Stimulated activated CD8-positive, alpha-beta memory T cell treated with anti-CD3 and anti-CD28 coated beads, Interleukin-12 subunit alpha, Interleukin-12 subunit beta, amount 100 ng/mL, for 24 hours (primary cell): ENCODE results near the gene RPTOR.
A peak's percentile ranks its signal among the peaks of the same experiment; 100 is the strongest.

ENCODE experiments used
- DNase-seq: peaks from one replicate; pipeline ENCODE4 v3.0.0-alpha.2; 2020; ENCODE audit errors: extremely low read depth

RPTOR gene

DNA sequence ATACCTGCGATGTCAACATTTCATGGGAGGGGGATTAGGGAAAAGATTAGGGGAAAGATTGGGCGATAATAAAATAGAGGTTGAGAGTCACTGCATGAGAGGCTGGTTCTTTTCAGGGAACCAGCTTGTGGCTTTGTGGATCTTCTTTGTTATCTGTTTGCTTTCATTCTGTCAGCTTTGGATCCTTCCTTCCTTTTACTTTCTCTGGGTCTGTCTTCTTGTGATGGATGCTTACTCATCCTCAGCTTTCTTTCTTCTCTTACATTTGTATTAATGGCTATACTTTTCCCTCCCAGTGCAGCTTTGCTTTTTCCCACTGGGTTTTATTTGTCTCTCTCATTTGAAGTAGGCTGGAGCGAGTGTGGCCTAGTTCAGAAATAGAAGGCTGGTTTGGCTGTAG, 47.1 kb downstream of the RPTOR start:
- no peak for DNase-seq

DNA sequence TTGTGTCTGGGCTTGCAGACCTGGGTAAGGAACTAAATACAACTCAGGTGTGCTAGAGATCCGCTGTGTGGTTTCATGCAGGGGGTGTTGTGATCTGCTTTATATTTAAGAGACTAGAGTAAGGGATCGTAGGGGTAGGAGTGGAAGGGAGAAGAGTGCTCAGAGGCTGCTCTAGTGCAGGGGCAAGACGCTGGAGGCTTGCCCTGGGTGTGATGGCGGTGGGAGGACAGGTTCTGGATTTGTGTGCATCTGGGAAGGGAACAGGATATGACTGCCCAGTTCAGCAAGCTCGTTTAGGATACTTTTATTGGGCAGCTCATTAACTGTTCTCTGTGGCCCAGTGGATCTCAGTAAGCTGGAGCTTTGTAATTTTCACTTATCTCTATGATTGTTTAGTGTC, 47.6 kb downstream of the RPTOR start:
- no peak for DNase-seq

DNA sequence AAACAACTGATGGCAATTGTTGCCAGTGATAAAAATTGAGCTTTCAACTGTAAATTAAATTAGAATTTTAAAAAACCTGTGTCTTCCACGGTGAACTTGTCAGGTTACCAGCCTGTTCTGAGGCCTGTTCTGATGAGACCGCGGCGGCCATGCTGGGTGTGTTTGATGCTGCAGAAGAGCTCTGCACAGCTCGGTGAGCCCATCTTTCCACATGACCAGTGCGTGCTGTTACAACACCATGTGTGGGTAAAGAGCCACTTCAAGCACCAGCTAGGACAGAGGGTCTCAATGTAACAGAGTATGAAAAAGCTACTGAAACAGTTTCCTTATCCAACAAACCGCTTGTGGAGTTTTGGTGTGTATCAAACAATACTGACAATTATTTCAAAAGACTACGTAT, 48.5 kb downstream of the RPTOR start:
- DNase-seq = no peak

DNA sequence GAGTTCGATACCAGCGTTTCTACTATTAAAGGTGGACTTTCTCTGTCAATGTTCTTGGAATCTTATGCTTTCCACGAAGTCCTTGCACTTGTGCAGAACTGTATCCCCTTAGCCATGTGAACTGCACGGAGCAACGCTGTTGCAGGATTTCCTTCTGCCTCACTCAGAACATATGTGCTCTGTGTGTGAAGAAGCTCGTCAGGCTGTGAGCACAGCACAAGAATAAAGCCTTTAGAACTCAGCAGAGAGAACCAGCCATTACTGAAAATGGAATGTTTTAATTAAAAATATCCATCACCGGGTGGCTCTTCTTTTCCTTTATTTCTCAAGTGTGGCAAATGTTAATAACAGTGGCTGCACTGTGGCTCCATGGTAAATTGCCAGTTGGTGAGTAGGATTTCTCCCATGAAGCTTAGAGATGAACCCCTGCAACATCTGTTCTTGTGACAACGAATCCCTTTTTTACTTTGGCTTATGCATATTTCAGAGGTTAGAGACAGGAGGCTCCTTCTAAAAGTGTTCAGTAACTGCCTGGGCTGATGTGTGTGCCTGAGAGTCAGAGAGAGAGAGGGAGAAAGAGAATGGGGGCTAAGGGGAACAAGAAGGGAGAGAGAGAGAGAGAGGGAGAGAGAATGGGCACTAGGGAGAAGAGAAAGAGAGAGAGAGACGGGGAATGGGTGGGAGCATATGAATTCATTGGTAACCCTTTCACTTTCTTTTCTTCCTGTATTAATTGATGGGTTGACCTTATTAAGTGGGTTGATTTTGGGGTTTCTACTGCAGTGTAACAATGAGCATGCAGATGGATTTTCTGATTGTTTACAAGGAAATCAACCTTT, 50.0 kb downstream of the RPTOR start:
- DNase-seq = no peak

DNA sequence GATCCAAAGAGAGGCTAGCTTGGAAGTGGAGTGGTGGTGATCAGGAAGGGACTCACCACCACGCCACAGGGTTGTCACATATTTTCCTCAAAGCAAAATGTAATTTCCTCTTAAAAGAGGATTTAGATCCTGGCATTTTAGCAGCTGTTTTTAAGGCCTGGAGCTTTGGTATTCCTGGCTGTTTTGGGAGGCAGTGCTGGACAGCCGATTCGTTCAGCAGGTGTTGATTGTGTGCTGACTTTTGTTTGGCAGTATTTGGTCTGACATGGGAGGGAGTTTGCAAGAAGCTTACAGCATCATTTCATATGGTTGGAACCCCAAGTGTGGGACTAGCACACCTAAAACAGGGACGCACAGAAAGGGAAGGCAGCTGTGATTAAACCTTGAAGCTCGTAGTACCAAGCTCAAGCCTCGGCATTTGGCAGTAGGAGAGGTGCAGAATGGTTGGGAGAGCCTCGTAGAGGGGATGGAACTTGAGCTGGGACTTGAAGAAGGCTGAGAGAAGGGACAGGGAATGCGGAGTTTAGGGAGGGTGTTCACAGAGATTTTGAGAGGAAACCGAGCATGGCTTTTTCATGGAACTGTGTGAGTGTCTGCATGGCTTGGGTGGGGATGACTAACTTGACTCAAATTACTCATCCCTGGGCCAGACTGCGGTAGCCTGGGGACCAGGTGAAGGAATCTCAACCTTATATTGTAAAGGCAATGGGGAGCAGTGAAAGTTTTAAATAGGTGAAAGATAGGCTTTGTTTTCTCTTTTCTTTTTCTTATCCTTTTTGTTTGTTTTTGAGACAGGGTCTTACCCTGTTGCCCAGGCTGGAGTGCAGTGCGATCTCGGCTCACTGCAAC, 52.3 kb downstream of the RPTOR start:
- no peak for DNase-seq

DNA sequence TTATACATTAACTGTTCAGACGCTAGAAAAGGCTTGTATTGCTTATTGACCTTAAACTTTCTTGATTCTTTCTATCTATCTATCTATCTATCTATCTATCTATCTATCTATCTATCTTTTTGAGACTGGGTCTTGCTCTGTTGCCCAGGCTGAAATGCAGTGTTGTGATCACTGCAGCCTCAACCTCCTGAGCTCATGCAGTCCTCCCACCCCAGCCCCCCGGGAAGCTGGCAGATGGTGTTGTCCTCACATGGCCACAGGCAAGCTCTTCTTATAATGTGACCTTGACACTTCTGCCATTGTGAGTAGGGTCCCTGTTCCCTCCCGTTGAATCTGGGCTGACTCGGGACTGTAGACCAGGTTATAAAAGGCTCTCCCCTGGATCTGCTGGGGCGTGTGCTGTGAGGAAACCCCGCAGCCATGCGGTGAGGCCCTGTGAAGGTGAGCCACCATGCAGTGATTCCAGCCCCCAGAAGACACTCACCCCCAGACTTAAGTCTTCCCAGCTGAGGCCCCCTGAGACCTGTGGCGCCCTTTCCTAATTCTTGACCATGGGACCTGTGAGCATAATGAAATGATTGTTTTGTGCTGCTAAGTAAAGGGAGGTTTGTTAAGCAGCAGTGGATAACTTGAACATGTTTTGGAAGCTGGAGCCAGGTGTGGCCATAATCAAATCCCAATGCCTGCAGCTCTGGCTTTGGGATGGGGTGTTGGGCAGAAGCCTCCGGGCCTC, 54.3 kb downstream of the RPTOR start:
- no peak for DNase-seq

DNA sequence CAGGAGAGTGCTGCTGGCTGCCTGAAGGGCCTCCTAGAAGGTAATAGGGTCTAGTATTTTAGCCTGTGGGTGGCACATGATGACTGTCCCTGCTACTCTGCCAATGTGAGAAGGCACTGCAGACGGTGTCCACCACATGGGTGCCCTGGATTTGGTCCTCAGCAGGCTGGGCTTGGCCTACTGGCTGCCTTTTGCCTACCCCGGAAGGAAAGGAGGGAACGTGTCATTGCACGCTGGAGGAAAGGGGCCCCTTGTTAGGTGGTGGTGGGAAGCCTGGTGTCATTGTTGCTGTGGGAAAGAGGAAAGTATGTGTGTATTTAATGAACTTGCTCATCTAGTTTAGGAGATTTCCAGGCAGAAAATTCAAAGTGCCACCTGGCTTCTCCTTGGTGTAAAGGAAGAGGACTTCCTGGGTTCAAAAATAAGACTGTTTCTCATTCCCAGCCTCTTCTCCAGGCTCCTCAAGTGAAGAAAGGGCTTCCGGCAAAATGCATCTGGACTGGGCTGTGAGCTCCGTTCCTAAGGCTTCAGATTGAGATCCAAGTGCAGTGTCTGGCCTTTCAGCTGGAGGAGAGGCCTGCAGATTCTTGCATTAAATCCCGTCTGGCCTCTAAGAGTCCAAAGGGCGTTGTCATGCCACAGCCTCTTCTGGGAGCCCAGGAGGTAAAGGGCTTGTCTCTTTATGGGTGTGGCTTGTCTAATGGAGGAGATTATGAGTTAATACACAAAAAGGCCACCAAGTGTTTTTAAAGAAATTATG, 55.1 kb downstream of the RPTOR start:
- no peak for DNase-seq

DNA sequence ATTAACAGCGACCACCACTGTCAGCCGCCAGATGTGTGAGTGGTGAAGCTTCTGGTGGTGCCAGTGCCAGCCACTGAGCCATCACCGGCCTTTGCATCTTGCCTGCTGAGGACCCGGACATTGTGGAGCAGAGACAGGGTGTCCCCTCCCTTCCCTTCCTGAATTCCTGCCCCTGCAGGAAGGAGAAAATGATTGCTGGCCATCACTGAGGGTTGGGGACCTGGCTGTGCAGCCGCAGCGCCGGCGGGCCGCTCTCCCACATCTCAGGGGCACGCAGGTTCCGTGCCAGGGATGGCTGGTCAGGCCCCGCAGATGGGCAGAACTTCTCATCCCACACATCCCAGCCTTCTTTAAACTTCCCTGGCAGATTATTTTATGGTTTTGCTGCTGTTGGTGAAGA, 56.5 kb downstream of the RPTOR start:
- DNase-seq = no peak

DNA sequence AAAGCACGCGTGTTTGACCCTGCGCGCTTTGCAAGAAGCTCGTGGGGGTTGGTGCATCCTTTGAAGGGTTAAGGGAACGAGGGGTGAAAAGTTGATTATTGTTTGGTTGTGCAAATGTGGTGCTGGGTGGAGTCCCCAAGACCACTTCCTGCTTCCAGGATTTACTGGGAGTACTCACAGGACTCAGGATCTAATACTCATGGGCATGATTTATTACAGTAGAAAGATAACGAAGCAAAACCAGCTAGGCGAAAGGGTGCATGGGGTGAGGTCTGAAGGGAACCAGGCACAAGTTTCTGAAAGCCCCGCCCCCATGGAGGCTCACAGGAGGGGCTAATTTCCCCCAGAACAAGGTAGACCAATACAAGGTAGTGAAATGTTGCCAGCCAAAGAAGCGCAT, 58.8 kb downstream of the RPTOR start:
- no peak for DNase-seq

DNA sequence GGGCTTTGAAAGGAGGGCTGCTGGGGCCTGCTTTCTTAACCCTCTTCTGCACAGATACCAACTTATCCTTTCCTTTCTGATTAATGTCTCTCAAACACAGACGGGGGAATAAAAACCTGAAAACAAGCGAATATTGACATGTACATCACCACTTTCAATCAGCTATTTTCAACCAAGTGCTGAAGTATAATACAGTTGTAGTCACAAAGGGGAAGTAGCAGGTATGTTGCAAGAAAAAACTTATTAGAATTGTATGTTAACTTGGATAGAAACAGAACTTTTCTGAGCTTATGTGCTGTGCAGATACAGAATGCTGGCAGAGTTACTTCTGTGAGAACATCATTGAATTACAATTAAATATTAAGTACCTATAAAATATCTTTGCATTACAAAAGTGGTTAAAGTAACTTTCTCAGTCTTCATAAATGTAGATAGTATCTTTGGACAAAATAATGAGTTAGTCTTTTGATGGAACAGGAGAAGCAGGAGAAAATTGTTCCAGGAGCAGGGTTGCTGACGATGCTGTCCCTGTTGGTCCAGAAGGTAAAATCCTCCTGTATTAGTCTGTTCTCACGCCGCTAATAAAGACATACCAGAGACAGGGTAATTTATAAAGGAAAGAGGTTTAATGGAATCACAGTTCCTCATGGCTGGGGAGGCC, 59.5 kb downstream of the RPTOR start:
- no peak for DNase-seq

DNA sequence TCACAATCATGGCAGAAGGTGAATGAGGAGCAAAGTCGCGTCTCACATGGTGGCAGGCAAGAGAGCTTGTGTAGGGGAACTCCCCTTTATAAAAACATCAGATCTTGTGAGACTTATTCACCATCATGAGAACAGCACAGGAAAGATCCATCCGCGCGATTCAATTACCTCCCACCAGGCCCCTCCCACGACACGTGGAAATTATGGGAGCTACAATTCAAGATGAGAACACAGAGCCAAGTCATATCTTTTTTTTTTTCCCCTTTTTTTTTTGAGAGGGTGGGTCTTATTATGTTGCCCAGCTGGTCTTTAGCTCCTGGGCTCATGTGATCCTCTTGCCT, 60.0 kb downstream of the RPTOR start:
- no peak for DNase-seq

DNA sequence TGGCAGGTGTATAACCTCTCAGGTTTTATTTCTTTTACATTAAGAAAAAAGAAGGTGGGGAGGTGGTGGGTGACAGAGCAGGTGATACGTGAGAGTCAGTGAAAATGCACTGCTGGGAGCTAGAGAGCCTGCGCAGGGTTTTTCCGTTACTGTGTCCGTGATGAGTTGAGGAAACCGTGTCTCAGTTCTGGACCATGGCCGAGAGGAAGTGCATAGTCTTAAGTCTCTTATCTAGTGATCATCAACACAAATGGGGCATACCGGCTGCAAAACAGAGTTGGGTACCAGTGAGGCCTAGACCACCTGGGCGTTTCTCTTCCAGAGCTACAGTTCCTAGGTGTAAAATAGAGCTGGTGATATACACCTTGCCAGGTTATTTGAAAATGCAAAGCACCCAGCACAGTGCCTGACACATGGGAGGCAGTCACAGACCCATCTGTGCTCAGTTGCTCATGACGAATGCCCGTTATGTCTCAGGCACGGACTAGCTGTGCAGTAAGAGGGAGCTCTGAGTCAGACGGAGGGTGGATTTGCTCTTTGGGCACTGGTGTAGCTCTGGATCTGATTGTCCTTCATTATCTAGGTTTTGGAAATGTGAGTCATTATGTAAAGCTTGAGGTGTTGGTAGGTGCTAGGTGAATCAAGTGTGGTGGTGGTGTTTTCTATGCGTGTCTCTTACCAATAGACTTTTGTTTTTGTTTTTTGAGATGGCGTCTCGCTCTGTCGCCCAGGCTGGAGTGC, 60.9 kb downstream of the RPTOR start:
- DNase-seq = peak; percentile 42

DNA sequence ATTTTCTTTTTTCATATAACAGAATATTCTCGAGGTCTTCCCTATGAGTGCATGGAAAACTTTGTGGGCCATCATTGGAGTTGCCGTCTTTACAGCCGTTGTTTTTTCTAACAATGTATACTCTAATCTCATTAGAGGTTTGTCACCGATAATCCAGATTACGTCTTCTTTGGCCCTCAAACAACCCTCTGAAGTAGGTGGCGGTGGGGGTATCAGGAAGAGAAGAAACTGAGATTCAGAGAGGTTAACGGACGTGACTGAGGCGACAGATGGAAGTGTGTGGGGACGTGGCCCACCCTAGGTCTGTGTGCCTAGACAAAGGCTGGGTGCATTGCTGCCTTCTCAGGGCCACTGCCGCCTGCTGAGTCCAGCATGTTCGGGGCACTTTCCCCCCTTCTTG, 63.7 kb downstream of the RPTOR start:
- DNase-seq = no peak

DNA sequence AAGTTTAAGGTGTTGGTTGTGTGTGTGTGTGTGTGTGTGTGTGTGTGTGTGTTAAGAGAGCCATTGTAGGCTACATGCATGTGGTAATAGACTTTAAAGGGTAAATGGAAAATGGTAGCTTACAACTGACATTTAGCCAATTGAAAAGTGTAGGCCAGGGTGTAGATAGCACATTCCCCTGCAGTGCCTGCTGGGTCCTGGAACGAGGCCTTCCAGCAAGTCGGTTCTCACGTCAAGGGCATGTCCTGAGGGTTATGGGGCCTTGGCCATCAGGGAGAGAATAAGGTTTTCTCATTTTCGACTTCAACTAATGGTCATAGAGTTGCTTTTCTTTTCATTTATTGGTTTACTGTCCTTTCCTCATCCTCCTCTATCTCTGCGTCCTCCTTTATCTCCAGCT, 65.1 kb downstream of the RPTOR start:
- no peak for DNase-seq

DNA sequence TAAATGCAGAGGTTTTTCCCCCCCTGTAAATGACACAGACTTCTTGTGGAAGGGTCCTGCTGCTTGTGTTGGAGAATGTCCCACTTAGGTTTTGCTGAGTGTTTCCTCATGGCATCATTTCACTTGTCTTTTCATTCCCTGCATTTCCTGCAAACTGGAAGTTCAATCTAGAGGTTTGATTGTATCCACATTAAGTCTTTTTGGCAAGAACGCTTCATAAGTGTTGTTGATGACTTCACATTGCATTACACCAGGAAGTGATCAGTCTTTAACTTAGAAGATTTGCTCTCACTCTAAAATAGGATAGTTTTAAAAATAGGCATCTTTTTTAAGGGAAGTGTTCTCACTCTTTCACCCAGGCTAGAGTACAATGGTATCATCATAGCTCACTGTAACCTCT, 67.2 kb downstream of the RPTOR start:
- no peak for DNase-seq

DNA sequence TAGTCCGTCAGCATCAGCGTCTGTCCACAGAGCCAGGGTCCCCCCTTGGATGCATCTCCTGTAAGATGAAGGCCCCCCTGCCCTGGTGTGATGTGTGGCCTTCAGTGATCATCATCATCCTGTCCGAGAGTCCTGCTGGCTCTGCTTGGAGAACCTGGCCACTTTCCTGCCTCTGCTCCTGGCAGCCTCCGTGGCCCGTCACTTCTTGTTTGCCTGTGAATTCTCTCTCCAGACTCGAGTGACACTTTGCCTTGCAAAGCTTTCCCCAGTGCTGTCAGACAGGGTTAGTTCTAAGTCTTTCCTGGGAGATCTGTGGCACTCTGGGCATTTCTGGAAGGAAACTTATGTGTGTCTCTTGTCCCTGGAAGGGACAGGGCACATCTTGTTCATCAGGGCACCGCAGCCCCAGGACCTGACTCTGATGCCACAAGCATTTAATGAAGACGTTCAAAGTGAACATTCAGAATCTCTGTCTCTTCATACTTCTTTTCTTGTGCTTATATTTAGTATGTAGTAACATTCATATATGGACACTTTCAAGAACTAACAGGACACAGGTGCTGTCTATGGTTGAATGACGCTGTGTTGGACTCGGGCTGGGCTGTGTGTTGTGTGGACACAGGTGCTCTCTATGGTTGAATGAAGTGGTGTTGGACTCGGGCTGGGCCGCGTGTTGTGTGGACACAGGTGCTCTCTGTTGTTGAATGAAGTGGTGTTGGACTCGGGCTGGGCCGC, 68.5 kb downstream of the RPTOR start:
- DNase-seq = no peak

DNA sequence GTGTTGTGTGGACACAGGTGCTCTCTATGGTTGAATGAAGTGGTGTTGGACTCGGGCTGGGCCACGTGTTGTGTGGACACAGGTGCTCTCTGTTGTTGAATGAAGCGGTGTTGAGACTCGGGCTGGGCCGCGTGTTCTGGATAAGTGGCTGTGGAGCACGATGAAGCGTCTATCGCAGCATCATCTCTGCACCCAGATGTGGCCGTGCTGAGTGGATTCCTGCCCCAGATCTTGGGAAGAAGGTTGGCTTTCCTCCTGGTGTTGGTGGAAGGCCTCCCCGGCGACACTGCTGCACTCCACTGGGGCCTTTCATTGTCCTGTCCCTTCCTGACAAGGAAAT, 69.1 kb downstream of the RPTOR start:
- no peak for DNase-seq

DNA sequence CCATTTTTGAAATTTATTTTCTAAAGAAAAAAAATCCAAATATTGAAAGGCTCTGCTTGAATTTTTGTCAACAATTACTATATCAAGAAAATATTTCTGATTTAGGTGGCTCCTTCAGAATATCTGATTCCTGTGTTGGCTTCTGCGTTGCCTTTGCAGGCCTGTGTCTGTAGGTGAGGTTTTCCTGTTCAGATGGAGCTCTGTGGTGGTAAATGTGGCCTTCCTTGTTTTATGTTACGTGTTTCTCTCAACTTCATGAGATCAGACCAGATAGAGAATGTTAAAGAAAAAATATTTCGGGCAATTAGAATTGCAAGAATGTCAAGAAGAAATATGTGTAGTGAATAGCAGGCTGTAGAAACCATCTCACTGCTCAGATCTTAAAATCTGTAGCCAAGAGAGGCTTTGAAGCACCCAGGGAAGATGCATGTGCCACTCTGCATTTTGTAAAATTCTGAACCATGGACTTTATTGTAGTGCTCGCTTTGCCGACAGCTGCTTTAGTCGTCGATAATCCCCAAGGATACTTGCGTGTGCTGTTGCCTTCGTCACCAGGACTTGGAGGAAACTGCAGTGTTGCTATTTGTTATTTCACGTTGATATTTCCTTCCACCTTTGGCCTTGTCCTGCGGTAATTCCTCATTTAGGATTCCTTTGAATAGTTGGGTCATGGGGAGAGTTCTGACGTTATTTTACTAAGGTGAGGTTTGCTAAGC, 69.9 kb downstream of the RPTOR start:
- DNase-seq = no peak

DNA sequence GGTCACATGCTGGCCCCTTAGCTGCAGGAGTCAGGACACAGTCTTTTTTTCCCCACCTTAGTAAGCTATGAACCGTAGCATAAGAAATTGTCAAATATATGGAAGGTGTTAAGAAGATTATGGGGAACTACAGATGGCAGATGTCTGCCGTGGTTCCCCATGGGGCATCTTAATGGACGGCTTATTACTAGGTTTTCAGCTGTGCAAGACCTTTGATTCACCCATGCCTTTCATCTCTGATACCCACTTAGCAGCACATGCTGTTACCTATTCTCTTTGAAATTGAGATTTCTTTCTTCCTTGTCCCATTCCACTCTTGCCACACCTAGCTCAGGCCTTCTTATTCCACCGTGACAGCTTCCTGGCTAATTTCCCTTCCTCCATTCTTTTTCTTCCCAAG, 70.7 kb downstream of the RPTOR start:
- no peak for DNase-seq
